Measurements from ENCODE around the gene MBOAT1. TPM values are rescaled to one million over a fixed set of nuclear protein-coding genes. Genes with fewer than 3 reads are reported as not detected.

MBOAT1 gene
- polyA plus RNA-seq, 3 donors = 6.8 to 59.1 (median 8.1) TPM

DNA sequence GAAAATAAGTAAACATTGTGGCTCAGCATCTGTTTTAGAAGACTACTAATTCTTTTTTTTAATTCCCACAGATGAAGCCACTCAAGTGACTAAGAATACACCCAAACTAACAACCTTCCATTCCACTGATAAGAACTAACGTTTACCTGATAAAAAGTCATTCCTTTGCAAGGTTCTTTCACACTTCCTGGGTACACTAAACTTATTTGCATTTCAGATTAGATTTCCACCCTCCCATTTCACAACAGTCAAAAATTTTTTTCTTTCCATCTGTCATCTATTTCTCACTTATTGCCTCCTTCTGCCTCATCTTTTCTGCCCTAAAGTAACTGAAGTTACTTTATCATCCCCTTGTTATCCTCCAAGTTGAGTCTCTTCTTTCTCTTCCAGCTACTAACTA is 20.3 kb downstream of the MBOAT1 start:
- Mint-ChIP-seq H3K27ac (peak overlapping the region in 4 of 7 donors; percentile 4 to 46 (median 24)), H3K36me3 (peaks cover 30 to 38% of the 10 kb centered on the region in 2 donors)
- DNase-seq = no peak

DNA sequence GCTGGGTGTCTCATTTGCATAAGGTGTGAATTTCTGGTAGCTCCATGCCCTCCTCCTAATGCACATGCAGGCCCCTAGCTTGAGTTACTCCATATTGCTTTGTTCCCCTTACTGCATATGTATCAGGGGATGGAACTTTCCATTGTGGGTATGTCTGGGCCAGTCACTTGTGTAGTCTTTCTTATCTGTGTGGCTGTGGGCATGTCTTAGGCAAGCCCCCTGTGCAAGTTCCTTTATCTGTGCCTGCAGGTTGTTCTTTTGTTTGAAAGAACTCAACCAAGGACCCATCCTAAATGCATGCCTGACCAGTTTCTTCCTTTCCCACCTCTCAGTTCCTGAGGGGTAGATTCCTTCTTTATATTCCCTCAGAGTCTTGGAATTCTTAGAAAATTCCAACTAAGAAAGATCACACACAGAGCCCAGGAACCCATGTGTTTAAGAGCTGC is 23.6 kb downstream of the MBOAT1 start:
- peaks cover 10% of the 10 kb centered on the region for H3K4me1 Mint-ChIP-seq
- H3K4me3 ChIP-seq (replicated peaks in 1 of 3; ENCODE audit: low read depth in 2 of 3, low read length in 3 of 3) = no peak overlapping the region
- H3K27ac Mint-ChIP-seq = peak overlapping the region in 1 of 7 donors; percentile 32
- no peak overlapping the region for H3K27ac ChIP-seq (ENCODE audit: low read depth in 1 of 2, low read length in 2 of 2)
- H3K9me3 ChIP-seq (replicated peaks in 1 of 2; ENCODE audit: control insufficient read depth in 1 of 2, insufficient read depth in 1 of 2, low read length in 2 of 2) = no peaks in the 10 kb centered on the region
- H4K20me1 ChIP-seq (ENCODE audit: insufficient read depth, low read length) = peaks cover 84% of the 10 kb centered on the region
- H3K36me3 ChIP-seq (replicated peaks in 1 of 2; ENCODE audit: control insufficient read depth in 1 of 2, insufficient read depth in 2 of 2, low read length in 2 of 2) = peaks cover 5 to 55% of the 10 kb centered on the region in 2 donors
- H3K9me3 Mint-ChIP-seq = peaks cover 0 to 14% (median 5%) of the 10 kb centered on the region in 7 donors
- no peak for DNase-seq
- H2AFZ ChIP-seq (ENCODE audit: insufficient read depth, low read depth, low read length, poor library complexity, severe bottlenecking) = no peak overlapping the region
- no peak overlapping the region for H3K4me3 Mint-ChIP-seq
- peaks cover 0 to 1% (median 0%) of the 10 kb centered on the region in 3 donors for H3K27me3 Mint-ChIP-seq (ENCODE audit: low read depth in 3 of 3)
- intact Hi-C loops (cut with micrococcal nuclease) = no loop called here
- peaks cover 55 to 60% of the 10 kb centered on the region in 2 donors for H3K36me3 Mint-ChIP-seq
- H3K27me3 ChIP-seq (ENCODE audit: control insufficient read depth in 2 of 2, insufficient read depth in 2 of 2, low read length in 2 of 2) = no peaks in the 10 kb centered on the region
- H3K79me2 ChIP-seq (ENCODE audit: insufficient read depth, low read length) = peaks cover 91% of the 10 kb centered on the region
- no peaks in the 10 kb centered on the region for H3K4me1 ChIP-seq (ENCODE audit: control insufficient read depth in 1 of 2, insufficient read depth in 2 of 2, low read length in 2 of 2)
- no peak overlapping the region for H3K9ac ChIP-seq (ENCODE audit: insufficient read depth, low read length, poor library complexity, severe bottlenecking)
- TF ChIP-seq, protein P1, sequence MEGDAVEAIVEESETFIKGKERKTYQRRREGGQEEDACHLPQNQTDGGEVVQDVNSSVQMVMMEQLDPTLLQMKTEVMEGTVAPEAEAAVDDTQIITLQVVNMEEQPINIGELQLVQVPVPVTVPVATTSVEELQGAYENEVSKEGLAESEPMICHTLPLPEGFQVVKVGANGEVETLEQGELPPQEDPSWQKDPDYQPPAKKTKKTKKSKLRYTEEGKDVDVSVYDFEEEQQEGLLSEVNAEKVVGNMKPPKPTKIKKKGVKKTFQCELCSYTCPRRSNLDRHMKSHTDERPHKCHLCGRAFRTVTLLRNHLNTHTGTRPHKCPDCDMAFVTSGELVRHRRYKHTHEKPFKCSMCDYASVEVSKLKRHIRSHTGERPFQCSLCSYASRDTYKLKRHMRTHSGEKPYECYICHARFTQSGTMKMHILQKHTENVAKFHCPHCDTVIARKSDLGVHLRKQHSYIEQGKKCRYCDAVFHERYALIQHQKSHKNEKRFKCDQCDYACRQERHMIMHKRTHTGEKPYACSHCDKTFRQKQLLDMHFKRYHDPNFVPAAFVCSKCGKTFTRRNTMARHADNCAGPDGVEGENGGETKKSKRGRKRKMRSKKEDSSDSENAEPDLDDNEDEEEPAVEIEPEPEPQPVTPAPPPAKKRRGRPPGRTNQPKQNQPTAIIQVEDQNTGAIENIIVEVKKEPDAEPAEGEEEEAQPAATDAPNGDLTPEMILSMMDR (IDR thresholded peaks at IDR 0.05) = no peak
- H3K4me2 ChIP-seq (replicated peaks; ENCODE audit: extremely low read depth, low read length, poor library complexity, severe bottlenecking) = no peak overlapping the region

More for the DNA sequence above, 20.3 kb downstream of the MBOAT1 start:
- TF ChIP-seq, protein P1 (IDR thresholded peaks at IDR 0.05) = no peak
- peaks cover 14% of the 10 kb centered on the region for H3K4me1 Mint-ChIP-seq
- no peak overlapping the region for H3K9ac ChIP-seq (ENCODE audit: insufficient read depth, low read length, poor library complexity, severe bottlenecking)
- H3K9me3 Mint-ChIP-seq = peaks cover 0 to 11% (median 0%) of the 10 kb centered on the region in 7 donors
- no peak overlapping the region for H3K4me3 Mint-ChIP-seq
- H3K27me3 ChIP-seq (ENCODE audit: control insufficient read depth in 2 of 2, insufficient read depth in 2 of 2, low read length in 2 of 2) = no peaks in the 10 kb centered on the region
- H3K79me2 ChIP-seq (ENCODE audit: insufficient read depth, low read length) = peaks cover 89% of the 10 kb centered on the region
- no peak overlapping the region for H3K4me3 ChIP-seq (replicated peaks in 1 of 3; ENCODE audit: low read depth in 2 of 3, low read length in 3 of 3)
- H4K20me1 ChIP-seq (ENCODE audit: insufficient read depth, low read length) = peaks cover 76% of the 10 kb centered on the region
- H3K27me3 Mint-ChIP-seq (ENCODE audit: low read depth in 3 of 3) = peaks cover 0 to 1% (median 0%) of the 10 kb centered on the region in 3 donors
- intact Hi-C loops (cut with micrococcal nuclease) = no loop called here
- no peak overlapping the region for H2AFZ ChIP-seq (ENCODE audit: insufficient read depth, low read depth, low read length, poor library complexity, severe bottlenecking)
- no peak overlapping the region for H3K4me2 ChIP-seq (replicated peaks; ENCODE audit: extremely low read depth, low read length, poor library complexity, severe bottlenecking)
- no peaks in the 10 kb centered on the region for H3K4me1 ChIP-seq (ENCODE audit: control insufficient read depth in 1 of 2, insufficient read depth in 2 of 2, low read length in 2 of 2)
- H3K27ac ChIP-seq (ENCODE audit: low read depth in 1 of 2, low read length in 2 of 2) = no peak overlapping the region
- WGBS (ENCODE audit: insufficient coverage) = 100% methylated on average over 1 of the region's 1 CpG
- H3K36me3 ChIP-seq (replicated peaks in 1 of 2; ENCODE audit: control insufficient read depth in 1 of 2, insufficient read depth in 2 of 2, low read length in 2 of 2) = peaks cover 3 to 32% of the 10 kb centered on the region in 2 donors
- no peaks in the 10 kb centered on the region for H3K9me3 ChIP-seq (replicated peaks in 1 of 2; ENCODE audit: control insufficient read depth in 1 of 2, insufficient read depth in 1 of 2, low read length in 2 of 2)
